K562 (cell line): ENCODE data around the gene EPS8. TPM values are rescaled to one million over a fixed set of nuclear protein-coding genes. Genes with fewer than 3 reads are reported as not detected.

Experiments
- ATAC-seq: fragments of 200-7000 bp; cut with Tn5 transposase; 3 replicates; pipeline ENCODE4 v1.9.1; 2020; ENCODE audit warnings: moderate library complexity
- BruUV-seq: library from RNA; stranded (reverse); fragments of 400-500 nt; replicated peaks from 2 replicates; lab custom pipeline; 2021; lab: Mats Ljungman, UMichigan
- CTCF ChIA-PET: fragments of 300-600 bp; formaldehyde crosslinking; extraction: SDS; loops from one replicate; lab custom pipeline; 2021; ENCODE audit warnings: low intra/inter-chr PET ratio; lab: Yijun Ruan, JAX
- POLR2A ChIA-PET: fragments of 300-600, 350-650 bp; sonication (Branson Sonifier 250); formaldehyde crosslinking; extraction: SDS; loops from one replicate; lab custom pipeline; 2021; ENCODE audit warnings: antibody characterized with exemption, inconsistent platforms; lab: Yijun Ruan, JAX
- DNase-seq, 4 experiments: peaks; one replicate each; pipeline versions ENCODE4 v3.0.0 to v3.0.0-alpha.2; 2011 to 2018; ENCODE audit warnings: low spot score in 3 of 4, mixed read lengths in 3 of 4; ENCODE audit errors: extremely low read depth in 1 of 4
- FAIRE-seq: peaks from 2 replicates; lab custom pipeline; 2011; peaks lifted over from hg19 to GRCh38; lab: Jason Lieb, UNC
- H2AFZ ChIP-seq: 2 replicates; pipeline ENCODE4 v1.6.0; 2011; ENCODE audit warnings: low read depth, low read length, control low read depth, inconsistent platforms
- H3K27ac ChIP-seq: fragments of 200-600 bp; 3 replicates; pipeline ENCODE4 v1.8.0; 2011; ENCODE audit warnings: low read depth, mild to moderate bottlenecking, control low read depth, inconsistent platforms, low read length, moderate library complexity, mixed read lengths; ENCODE audit errors: extremely low read depth
- H3K27me3 ChIP-seq, 2 experiments: fragments of 300-600 bp in 1 of 2; 2 replicates in 1 of 2; 3 replicates in 1 of 2; pipeline versions ENCODE4 v1.6.0 to v1.8.0; 2011; ENCODE audit warnings: inconsistent platforms in 2 of 2, low read length in 2 of 2, mild to moderate bottlenecking in 1 of 2, mixed read lengths in 1 of 2, moderate library complexity in 1 of 2; ENCODE audit not compliant: control insufficient read depth in 2 of 2, insufficient read depth in 2 of 2
- H3K36me3 ChIP-seq: fragments of 300-600 bp; 3 replicates; pipeline ENCODE4 v1.8.0; 2011; ENCODE audit warnings: mild to moderate bottlenecking, low read length, inconsistent platforms; ENCODE audit not compliant: control insufficient read depth, insufficient read depth
- H3K4me1 ChIP-seq, 2 experiments: fragments of 200-600 bp in 1 of 2; replicated peaks in 1 of 2; 2 replicates in 1 of 2; 3 replicates in 1 of 2; pipeline versions ENCODE4 v1.5.1 to v1.8.0; 2011; ENCODE audit warnings: inconsistent platforms in 2 of 2, low read length in 2 of 2, mild to moderate bottlenecking in 1 of 2, mixed read lengths in 1 of 2, moderate library complexity in 1 of 2; ENCODE audit not compliant: control insufficient read depth in 2 of 2, insufficient read depth in 2 of 2
- H3K4me2 ChIP-seq: 2 replicates; pipeline ENCODE4 v1.6.1; 2011; ENCODE audit warnings: low read length, control low read depth, inconsistent platforms, mixed read lengths; ENCODE audit not compliant: insufficient read depth
- H3K4me3 ChIP-seq: fragments of 200-600 bp; sonication (generic), shearing (Covaris generic); 2 replicates; pipeline ENCODE4 v1.5.1; 2016; ENCODE audit warnings: control low read depth, inconsistent platforms
- H3K79me2 ChIP-seq: fragments of 200-600 bp; 3 replicates; pipeline ENCODE4 v1.8.0; 2011; ENCODE audit warnings: low read length, inconsistent platforms; ENCODE audit not compliant: control insufficient read depth, insufficient read depth
- H3K9ac ChIP-seq, 2 experiments: 2 replicates each; pipeline versions ENCODE4 v1.6.0 to v1.6.1; 2011; ENCODE audit warnings: low read depth in 2 of 2, low read length in 2 of 2, control low read depth in 1 of 2, inconsistent platforms in 1 of 2, mild to moderate bottlenecking in 1 of 2, mixed read lengths in 1 of 2; ENCODE audit not compliant: insufficient read depth in 1 of 2
- H3K9me1 ChIP-seq: one replicate; pipeline ENCODE4 v1.6.0; 2011; ENCODE audit warnings: inconsistent platforms, mild to moderate bottlenecking, low read length, moderate library complexity; ENCODE audit not compliant: control insufficient read depth, insufficient read depth
- H3K9me3 ChIP-seq: replicated peaks from 2 replicates; pipeline ENCODE4 v1.5.1; 2011; ENCODE audit warnings: low read depth, low read length, inconsistent platforms; ENCODE audit not compliant: control insufficient read depth, insufficient read depth
- H4K20me1 ChIP-seq: replicated peaks from 2 replicates; pipeline ENCODE4 v1.6.1; 2011; ENCODE audit warnings: low read length, inconsistent platforms, mixed read lengths; ENCODE audit not compliant: control insufficient read depth, insufficient read depth
- E4F1 ChIP-seq: fragments of 250-450 bp; sonication (Bioruptor Pico); IDR thresholded peaks from 2 replicates; pipeline ENCODE4 v1.5.0; 2021; ENCODE audit warnings: mild to moderate bottlenecking, borderline replicate concordance
- EP300 ChIP-seq: IDR thresholded peaks from 2 replicates; pipeline ENCODE4 v1.6.1; 2012; ENCODE audit warnings: low read length, improper control_type of control experiment
- ZFP30 ChIP-seq: fragments of 250-450 bp; sonication (Bioruptor Pico); IDR thresholded peaks from 2 replicates; pipeline ENCODE4 v1.8.0; 2022; ENCODE audit warnings: moderate library complexity, mild to moderate bottlenecking, inconsistent platforms, borderline replicate concordance
- ZNF140 ChIP-seq: fragments of 250-450 bp; sonication (Bioruptor Pico); IDR thresholded peaks from 2 replicates; pipeline ENCODE4 v1.8.0; 2021; ENCODE audit warnings: moderate library complexity, mild to moderate bottlenecking, inconsistent platforms
- ZNF41 ChIP-seq: fragments of 250-450 bp; sonication (Bioruptor Pico); conservative IDR thresholded peaks from 2 replicates; pipeline ENCODE4 v1.4.0; 2020; ENCODE audit warnings: mild to moderate bottlenecking
- ZNF668 ChIP-seq: fragments of 250-450 bp; sonication (Bioruptor Pico); IDR thresholded peaks from 2 replicates; pipeline ENCODE4 v1.8.0; 2022; ENCODE audit warnings: mild to moderate bottlenecking, inconsistent platforms
- WGBS: fragments of 100-300 bp; shearing (Covaris generic); methylation state at CpG from one replicate; pipeline ENCODE4 v1.1.6; 2016; ENCODE audit warnings: low coverage, mixed read lengths; ENCODE audit not compliant: insufficient coverage; ENCODE audit errors: missing lambda C conversion rate; 5-methylcytosine and 5-hydroxymethylcytosine counted together
- in situ Hi-C: fragments of 300-500 bp; cut with MboI; formaldehyde crosslinking; loops from 4 replicates; pipeline ENCODE4 v1.15.0; 2018; ENCODE audit warnings: inconsistent platforms, mixed read lengths
- intact Hi-C: fragments of 100-400 bp; cut with micrococcal nuclease; formaldehyde crosslinking; loops from 2 replicates; pipeline ENCODE4 v1.14.2; 2022
- polyA plus RNA-seq, 8 experiments: library from polyadenylated mRNA; depleted of rRNA in 4 of 8; stranded (reverse) in 5 of 8; unstranded in 3 of 8; fragments of >200 nt; fragmentation: Nextera tagmentation in 2 of 8; fragmentation: Illumina TruSeq in 1 of 8; extraction: Ambion mirVana in 2 of 8; extraction: Trizol in 1 of 8; gene quantifications; 2 replicates each; pipeline versions ENCODE4 v1.2.1 to v1.2.3, GENCODE V29; 2011 to 2014; ENCODE audit warnings: inconsistent platforms in 1 of 8, missing spikeins in 1 of 8
- total RNA-seq, 7 experiments: library from RNA; depleted of rRNA in 6 of 7; stranded (reverse); fragments of >200 nt in 6 of 7; fragmentation: Illumina TruSeq in 2 of 7; extraction: Trizol in 2 of 7; gene quantifications; 2 replicates each; pipeline versions ENCODE4 v1.2.1 to v1.2.3, GENCODE V29; 2011 to 2021; ENCODE audit warnings: low replicate concordance in 1 of 7

Gene EPS8
- total and polyA plus RNA-seq, 9 of the 15 experiments (the other 6 are each of a cell fraction or from before 2014, with no cell fraction given) = 0.10 to 1.9 (median 0.33) TPM

- H3K9me3 ChIP-seq = no peaks in the 10 kb centered on the region
- WGBS = under 1% methylated on average over 6 of the region's 8 CpGs
- no peaks in the 10 kb centered on the region for H3K79me2 ChIP-seq
- no peaks in the 10 kb centered on the region for H3K9me1 ChIP-seq
- in situ Hi-C loops = no loop called here
- no peak for TF ChIP-seq EP300
- TF ChIP-seq E4F1 (CRISPR knock-in tag) = no peak
- no peak for TF ChIP-seq ZNF41 (CRISPR knock-in tag)
- no peak for TF ChIP-seq ZNF140
- TF ChIP-seq ZNF668 (CRISPR knock-in tag) = no peak
- TF ChIP-seq ZFP30 = no peak
- ChIA-PET CTCF (no interaction called here), POLR2A (no interaction called here)
- H2AFZ ChIP-seq = no peak overlapping the region
- no peak overlapping the region for H3K4me2 ChIP-seq
- no peaks in the 10 kb centered on the region for H3K36me3 ChIP-seq
- intact Hi-C loops = no loop called here
- no peak overlapping the region for H3K9ac ChIP-seq
- no peaks in the 10 kb centered on the region for H3K27me3 ChIP-seq
- no peak overlapping the region for H3K27ac ChIP-seq
- H3K4me1 ChIP-seq = no peaks in the 10 kb centered on the region
- no peak overlapping the region for H3K4me3 ChIP-seq
- no TSS peak for BruUV-seq
- DNase-seq (no peak), FAIRE-seq (no peak), ATAC-seq (no peak)
- no peaks in the 10 kb centered on the region for H4K20me1 ChIP-seq
Observed at GRCh38 chr12:15699886-15700285, 89.3 kb downstream of the EPS8 start.
